IgD-negative memory B cell (primary cell): Measurements from ENCODE around the gene TCF7L1. TPM values are rescaled to one million over a fixed set of nuclear protein-coding genes. Genes with fewer than 3 reads are reported as not detected.
A peak's percentile ranks its signal among the peaks of the same experiment; 100 is the strongest.

Experiments used
- H3K27ac Mint-ChIP-seq, 3 donors: one replicate each; pipeline ENCODE4 v1.8.0; 2020 to 2022; ENCODE audit warnings: mild to moderate bottlenecking in 3 of 3, mixed read lengths in 3 of 3, moderate library complexity in 1 of 3
- H3K27me3 Mint-ChIP-seq: one replicate; pipeline ENCODE4 v1.8.0; 2021; ENCODE audit warnings: mixed read lengths
- H3K36me3 Mint-ChIP-seq: one replicate; pipeline ENCODE4 v1.8.0; 2020; ENCODE audit warnings: mild to moderate bottlenecking, mixed read lengths
- H3K4me1 Mint-ChIP-seq, 3 donors: one replicate each; pipeline ENCODE4 v1.8.0; 2020 to 2022; ENCODE audit warnings: mixed read lengths in 3 of 3, mild to moderate bottlenecking in 1 of 3
- H3K4me3 Mint-ChIP-seq, 4 donors: one replicate each; pipeline ENCODE4 v1.8.0; 2020 to 2022; ENCODE audit warnings: mild to moderate bottlenecking in 4 of 4, mixed read lengths in 4 of 4, moderate library complexity in 3 of 4
- H3K9me3 Mint-ChIP-seq, 3 donors: one replicate each; pipeline ENCODE4 v1.8.0; 2020 to 2021; ENCODE audit warnings: mixed read lengths in 3 of 3, mild to moderate bottlenecking in 1 of 3
- polyA plus RNA-seq: library from polyadenylated mRNA; unstranded; fragments of 300-500 nt; fragmentation: Illumina TruSeq; gene quantifications from one replicate; pipeline ENCODE4 v1.2.3, GENCODE V29; 2021

TCF7L1 gene
- polyA plus RNA-seq, 1 donor from 2014 or later, result 1.0 TPM

DNA sequence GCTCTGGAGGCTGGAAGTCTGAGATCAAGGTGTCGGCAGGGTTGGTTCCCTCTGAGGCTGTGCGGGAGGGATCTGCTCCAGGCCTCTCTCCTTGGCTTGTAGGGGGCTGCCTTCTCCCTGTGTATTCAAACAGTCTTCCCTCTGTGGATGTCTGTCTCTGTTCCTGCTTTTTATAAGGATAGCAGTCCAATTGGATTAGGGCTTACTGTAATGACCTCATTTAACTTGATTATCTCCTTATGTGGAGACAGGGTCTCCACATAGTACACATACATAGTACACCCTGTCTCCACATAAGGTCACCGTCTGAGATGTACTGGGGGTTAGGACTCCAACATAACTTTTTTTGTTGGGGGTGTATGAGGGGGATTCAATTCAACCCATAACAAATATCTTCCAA lies 30.5 kb downstream of the TCF7L1 start:
- H3K27ac Mint-ChIP-seq, result no peak overlapping the region
- no peaks in the 10 kb centered on the region for H3K36me3 Mint-ChIP-seq

DNA sequence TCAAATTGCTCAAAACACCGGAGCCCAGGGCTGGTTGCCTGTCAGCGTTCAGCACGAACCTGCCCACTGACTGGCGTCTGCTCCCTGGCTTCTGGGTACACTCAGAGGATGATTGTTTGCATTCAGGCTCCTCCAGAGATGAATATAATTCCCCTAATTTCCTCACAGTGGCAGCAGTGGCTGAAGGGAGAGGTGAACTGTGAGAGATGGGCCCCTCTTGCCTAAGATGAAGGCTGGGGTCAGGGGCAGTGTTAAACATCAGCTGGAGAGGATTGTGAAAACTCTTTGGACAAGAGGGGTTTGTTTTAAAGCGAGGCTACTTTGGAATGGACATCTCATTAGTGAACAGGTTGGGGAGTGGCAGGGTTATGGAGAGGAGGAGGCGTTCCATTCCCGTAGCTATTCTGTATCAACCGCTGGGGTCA lies 31.0 kb downstream of the TCF7L1 start:
- peaks cover 0 to 3% (median 0%) of the 10 kb centered on the region in 3 donors for H3K9me3 Mint-ChIP-seq
- H3K4me1 Mint-ChIP-seq, result peaks cover 0 to 2% (median 0%) of the 10 kb centered on the region in 3 donors
- H3K4me3 Mint-ChIP-seq, result no peak overlapping the region
- H3K27me3 Mint-ChIP-seq, result peaks cover 23% of the 10 kb centered on the region
- no peaks in the 10 kb centered on the region for H3K36me3 Mint-ChIP-seq
- no peak overlapping the region for H3K27ac Mint-ChIP-seq

More for the DNA sequence above, 30.5 kb downstream of the TCF7L1 start:
- no peaks in the 10 kb centered on the region for H3K4me1 Mint-ChIP-seq
- no peak overlapping the region for H3K4me3 Mint-ChIP-seq
- H3K27me3 Mint-ChIP-seq, result peaks cover 20% of the 10 kb centered on the region
- H3K9me3 Mint-ChIP-seq, result no peaks in the 10 kb centered on the region

DNA sequence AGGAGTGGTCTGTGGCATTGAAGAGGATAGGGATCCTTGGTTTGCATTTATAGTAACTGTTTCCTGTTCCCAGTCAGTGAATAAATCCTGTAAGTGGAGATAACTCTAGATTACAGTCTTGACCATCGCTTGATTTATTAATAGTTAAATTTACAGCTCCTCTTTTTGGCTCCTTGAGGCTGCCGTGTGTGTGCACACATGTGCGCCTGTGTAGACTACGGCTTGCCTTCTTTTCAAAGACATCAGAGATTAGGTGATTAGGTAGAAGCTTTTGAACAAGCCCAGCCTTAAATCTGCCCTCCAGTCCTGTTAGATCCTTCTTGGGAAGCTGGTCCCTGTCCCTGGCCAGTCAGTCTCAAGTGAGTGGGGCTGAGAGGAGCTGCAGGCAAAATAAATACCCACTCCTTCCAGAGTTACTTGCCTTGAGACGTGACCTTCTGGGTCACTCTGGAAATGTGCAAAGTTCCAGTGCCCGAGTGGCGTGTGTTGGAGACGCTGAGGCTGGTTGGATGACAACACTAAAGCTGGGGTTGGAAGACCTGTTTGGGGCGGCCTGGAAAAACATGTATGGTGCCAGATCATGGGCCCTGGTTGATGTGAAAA lies 32.0 kb downstream of the TCF7L1 start:
- Mint-ChIP-seq H3K9me3 (peaks cover 3 to 10% (median 4%) of the 10 kb centered on the region in 3 donors), H3K27me3 (peaks cover 22% of the 10 kb centered on the region), H3K27ac (no peak overlapping the region), H3K36me3 (no peaks in the 10 kb centered on the region), H3K4me1 (peaks cover 0 to 2% (median 0%) of the 10 kb centered on the region in 3 donors), H3K4me3 (peak overlapping the region in 1 of 4 donors; percentile 60)

DNA sequence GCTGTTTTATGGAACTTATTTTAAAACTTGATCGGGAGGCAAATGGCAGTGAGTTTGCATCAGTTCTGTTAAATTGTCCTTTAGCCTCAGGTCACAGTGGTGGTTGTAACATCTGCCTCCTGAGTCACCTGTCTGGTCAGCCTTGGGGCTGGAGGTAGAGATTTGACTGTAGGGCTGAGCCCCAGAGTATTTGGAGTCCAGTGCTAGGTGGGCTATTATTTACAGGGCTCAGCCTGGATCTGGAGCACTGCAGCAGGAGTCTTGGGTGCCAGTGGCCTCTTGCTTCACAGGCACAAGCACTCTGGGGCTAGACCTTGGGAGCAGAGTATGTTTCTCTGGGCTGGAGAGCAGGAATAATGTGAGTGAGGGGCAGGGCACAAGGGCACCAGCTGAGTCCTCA lies 32.8 kb downstream of the TCF7L1 start:
- H3K36me3 Mint-ChIP-seq, result no peaks in the 10 kb centered on the region
- H3K4me3 Mint-ChIP-seq, result no peak overlapping the region
- no peak overlapping the region for H3K27ac Mint-ChIP-seq

DNA sequence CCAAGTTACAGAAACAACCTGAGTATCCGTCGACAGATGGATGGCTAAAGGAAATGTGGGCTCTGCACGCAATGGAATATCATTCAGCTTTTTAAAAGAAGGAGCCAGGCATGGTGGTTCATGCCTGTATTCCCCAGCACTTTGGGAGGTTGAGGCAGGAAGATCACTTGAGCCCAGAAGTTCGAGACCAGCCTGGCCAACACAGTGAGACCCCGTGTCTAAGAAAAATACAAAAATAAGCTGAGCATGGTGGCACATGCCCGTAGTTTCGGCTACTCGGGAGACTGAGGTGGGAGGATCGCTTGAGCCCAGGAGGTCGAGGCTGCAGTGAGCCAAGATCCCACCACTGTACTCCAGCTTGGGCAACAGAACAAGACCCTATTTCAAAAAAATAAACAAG lies 34.3 kb downstream of the TCF7L1 start:
- H3K36me3 Mint-ChIP-seq, result peaks cover 1% of the 10 kb centered on the region
- peaks cover 0 to 2% (median 0%) of the 10 kb centered on the region in 3 donors for H3K4me1 Mint-ChIP-seq
- no peak overlapping the region for H3K4me3 Mint-ChIP-seq
- peaks cover 18% of the 10 kb centered on the region for H3K27me3 Mint-ChIP-seq
- peaks cover 5 to 10% (median 9%) of the 10 kb centered on the region in 3 donors for H3K9me3 Mint-ChIP-seq
- no peak overlapping the region for H3K27ac Mint-ChIP-seq

More for the DNA sequence above, 32.8 kb downstream of the TCF7L1 start:
- H3K27me3 Mint-ChIP-seq, result peaks cover 22% of the 10 kb centered on the region
- peaks cover 0 to 2% (median 0%) of the 10 kb centered on the region in 3 donors for H3K4me1 Mint-ChIP-seq
- peaks cover 3 to 10% (median 5%) of the 10 kb centered on the region in 3 donors for H3K9me3 Mint-ChIP-seq

DNA sequence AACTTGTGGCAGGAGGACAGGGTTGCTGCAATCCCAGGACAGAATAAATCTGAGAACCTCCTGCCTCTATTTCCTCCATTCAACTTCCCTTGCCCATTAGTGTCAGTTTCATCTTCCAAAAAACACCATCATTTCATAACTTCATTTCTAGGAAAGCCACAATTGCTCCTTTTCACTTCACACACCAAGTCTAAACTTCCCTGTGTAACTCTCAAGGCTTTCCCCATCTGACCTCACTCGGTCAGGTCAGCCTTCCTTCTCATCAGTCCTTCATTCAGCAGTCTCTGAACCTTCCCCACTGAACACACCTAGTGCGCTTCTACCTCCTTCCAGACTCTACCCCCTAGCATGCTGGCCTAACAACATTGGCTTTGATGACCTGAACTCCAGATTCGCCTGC lies 35.8 kb downstream of the TCF7L1 start:
- Mint-ChIP-seq H3K4me1 (peaks cover 0 to 2% (median 0%) of the 10 kb centered on the region in 3 donors), H3K36me3 (peaks cover 1% of the 10 kb centered on the region), H3K4me3 (no peak overlapping the region), H3K9me3 (peaks cover 5 to 11% (median 10%) of the 10 kb centered on the region in 3 donors), H3K27me3 (peaks cover 14% of the 10 kb centered on the region), H3K27ac (peak overlapping the region in 1 of 3 donors; percentile 16)

DNA sequence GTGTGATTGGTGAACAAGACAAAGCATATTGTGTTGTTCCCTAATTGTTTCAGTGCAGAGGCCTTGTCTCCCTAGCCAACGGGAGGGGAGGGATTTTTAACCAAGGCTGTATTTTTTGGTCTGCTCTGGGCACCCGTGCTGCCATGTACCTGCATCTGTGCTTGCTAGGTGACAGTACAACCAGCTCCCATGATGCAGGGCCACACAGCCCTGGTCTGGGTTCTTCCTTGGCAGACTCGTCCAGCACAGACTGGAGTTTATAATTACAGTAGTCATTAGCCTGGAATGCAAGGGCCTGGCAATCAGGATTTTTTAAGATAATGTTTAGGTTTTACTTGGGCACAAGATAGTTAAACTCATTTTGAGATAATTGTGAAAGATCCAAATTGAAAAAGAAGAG lies 36.4 kb downstream of the TCF7L1 start:
- no peak overlapping the region for H3K27ac Mint-ChIP-seq
- H3K27me3 Mint-ChIP-seq, result peaks cover 9% of the 10 kb centered on the region
- H3K4me1 Mint-ChIP-seq, result peaks cover 0 to 2% (median 0%) of the 10 kb centered on the region in 3 donors
- H3K4me3 Mint-ChIP-seq, result no peak overlapping the region
- peaks cover 2% of the 10 kb centered on the region for H3K36me3 Mint-ChIP-seq
- H3K9me3 Mint-ChIP-seq, result peaks cover 5 to 11% (median 10%) of the 10 kb centered on the region in 3 donors

DNA sequence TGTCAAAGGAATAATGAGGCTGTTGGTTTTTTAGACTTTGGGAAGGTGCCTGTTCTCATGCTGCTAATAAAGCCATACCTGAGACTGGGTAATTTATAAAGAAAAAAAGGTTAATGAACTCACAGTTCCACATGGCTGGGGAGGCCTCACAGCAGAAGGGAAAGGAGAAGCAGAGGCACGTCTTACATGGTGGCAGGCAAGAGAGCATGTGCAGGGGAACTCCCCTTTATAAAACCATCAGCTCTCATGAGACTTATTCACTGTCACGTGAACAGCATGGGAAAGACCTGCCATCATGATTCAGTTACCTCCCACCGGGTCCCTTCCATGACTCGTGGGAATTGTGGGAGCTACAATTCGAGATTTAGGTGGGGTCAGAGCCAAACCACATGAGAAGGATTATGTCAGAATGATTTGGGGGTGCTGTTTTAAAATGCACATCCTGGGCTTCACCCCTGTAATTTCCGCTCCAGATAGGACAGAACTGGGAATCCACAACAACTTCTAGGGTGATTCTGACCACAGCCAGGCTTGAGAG lies 37.8 kb downstream of the TCF7L1 start:
- Mint-ChIP-seq H3K27me3 (peaks cover 9% of the 10 kb centered on the region), H3K9me3 (peaks cover 5 to 12% (median 10%) of the 10 kb centered on the region in 3 donors), H3K36me3 (peaks cover 3% of the 10 kb centered on the region), H3K27ac (no peak overlapping the region), H3K4me3 (peak overlapping the region in 1 of 4 donors; percentile 23), H3K4me1 (peaks cover 0 to 2% (median 0%) of the 10 kb centered on the region in 3 donors)

DNA sequence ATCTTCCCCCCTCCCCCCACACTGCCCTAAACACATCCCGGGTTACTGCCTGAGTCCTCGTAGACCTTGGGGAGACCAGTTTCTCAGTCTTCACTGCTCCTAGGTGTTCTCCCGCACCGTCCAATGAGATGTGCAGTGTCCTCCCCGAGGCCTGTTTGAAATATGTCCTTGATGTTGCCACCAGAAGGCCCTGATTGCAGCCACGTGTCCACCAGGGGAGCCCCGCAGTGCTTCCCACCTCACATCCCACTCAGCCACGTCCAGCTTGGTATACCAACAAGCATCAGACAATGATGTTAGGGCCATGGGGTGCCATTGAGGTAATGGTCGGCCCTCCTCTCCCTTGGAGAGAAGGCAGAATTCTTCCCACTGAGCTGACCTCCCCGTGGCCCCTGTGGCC lies 38.7 kb downstream of the TCF7L1 start:
- Mint-ChIP-seq H3K4me1 (peaks cover 0 to 2% (median 0%) of the 10 kb centered on the region in 3 donors), H3K27ac (no peak overlapping the region), H3K27me3 (peaks cover 6% of the 10 kb centered on the region), H3K4me3 (no peak overlapping the region), H3K9me3 (peaks cover 5 to 15% (median 10%) of the 10 kb centered on the region in 3 donors), H3K36me3 (peaks cover 3% of the 10 kb centered on the region)

DNA sequence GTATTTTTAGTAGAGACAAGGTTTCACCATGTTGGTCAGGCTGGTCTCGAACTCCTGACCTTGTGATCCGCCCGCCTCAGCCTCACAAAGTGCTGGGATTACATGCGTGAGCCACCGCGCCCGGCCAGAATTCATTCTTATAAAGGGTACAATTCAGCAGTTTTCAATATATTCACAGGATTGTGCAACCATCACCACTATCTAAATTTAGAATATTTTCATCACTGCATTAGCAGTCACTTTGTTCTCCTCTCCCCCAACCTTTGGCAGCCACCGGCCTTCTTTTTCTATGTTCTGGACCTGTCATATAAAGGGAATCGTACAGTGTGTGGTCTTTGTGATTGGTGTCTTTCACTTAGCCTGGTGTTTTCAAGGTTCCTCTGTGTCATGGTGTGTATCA lies 40.7 kb downstream of the TCF7L1 start:
- no peak overlapping the region for H3K27ac Mint-ChIP-seq

DNA sequence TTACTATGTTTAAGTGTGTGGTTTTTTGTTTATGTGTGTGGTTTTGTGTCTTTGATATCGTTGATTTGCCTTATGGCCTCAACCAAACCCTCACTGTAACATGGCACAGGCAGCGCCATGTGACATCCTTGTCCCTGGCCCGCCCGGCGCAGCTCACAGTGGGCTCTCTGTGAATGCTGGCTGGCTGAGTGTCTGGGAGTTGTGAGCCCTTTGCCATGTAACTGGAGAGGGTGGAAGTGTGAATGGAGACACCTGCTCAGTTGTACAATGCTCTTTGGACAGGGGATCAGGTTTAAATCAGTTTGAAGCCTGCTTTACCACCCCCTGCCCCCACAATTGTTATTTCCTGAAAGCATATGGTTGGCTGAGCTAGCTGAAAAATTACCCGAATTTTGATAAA lies 41.8 kb downstream of the TCF7L1 start:
- H3K27ac Mint-ChIP-seq, result no peak overlapping the region
- H3K4me3 Mint-ChIP-seq, result no peak overlapping the region
- H3K36me3 Mint-ChIP-seq, result peaks cover 3% of the 10 kb centered on the region
- peaks cover 2 to 13% (median 2%) of the 10 kb centered on the region in 3 donors for H3K9me3 Mint-ChIP-seq
- peaks cover 0 to 5% (median 0%) of the 10 kb centered on the region in 3 donors for H3K4me1 Mint-ChIP-seq
- H3K27me3 Mint-ChIP-seq, result peaks cover 1% of the 10 kb centered on the region

More for the DNA sequence above, 40.7 kb downstream of the TCF7L1 start:
- H3K9me3 Mint-ChIP-seq, result peaks cover 5 to 15% (median 9%) of the 10 kb centered on the region in 3 donors
- peaks cover 0 to 5% (median 1%) of the 10 kb centered on the region in 3 donors for H3K4me1 Mint-ChIP-seq
- H3K36me3 Mint-ChIP-seq, result peaks cover 3% of the 10 kb centered on the region
- peaks cover 4% of the 10 kb centered on the region for H3K27me3 Mint-ChIP-seq
- peak overlapping the region in 1 of 4 donors; percentile 27 for H3K4me3 Mint-ChIP-seq

DNA sequence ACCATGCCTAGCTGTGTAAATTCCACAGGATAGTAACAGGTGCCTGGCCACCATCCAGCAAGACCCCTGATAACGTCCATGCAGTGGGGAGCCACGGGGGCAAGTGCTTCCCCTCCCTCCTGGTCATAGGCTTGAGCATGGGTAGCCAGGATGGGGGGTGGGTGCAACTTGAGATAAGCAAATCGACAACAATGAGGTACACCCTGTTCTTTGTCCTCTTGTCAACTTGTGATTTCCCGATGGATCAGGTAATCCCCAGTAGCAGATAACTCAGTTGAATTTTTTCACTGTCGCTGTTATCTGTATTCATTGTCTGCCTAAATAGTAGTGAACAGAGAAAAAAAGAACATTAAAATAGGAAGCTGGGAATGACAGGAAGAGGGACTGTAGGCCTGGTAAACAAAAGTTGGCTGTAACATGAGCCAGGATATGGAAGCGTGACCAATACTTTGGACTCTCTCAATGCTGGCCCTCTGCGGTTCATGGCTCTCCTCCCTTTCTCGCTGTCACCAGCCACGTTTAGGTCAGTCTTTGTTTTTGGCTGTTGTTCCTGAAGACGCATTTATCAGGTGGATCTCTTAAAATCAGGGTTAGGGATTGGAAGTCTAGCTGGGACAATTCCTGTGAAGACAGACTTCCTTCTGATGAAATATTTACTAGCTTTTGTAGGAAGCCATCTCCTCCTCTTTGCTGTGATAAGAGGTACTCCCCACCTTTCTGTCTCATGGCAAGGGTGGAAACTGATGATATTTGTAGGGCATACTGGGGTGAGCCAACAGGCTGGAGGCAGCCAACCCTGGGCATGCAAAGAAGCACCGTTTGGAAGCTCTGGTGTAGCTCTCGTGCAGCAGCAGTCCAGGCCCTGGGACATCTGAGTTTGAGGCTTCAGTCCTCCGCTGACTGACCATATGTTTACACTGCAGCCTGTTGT lies 42.4 kb downstream of the TCF7L1 start:
- Mint-ChIP-seq H3K9me3 (peaks cover 0 to 10% (median 2%) of the 10 kb centered on the region in 3 donors), H3K4me3 (no peak overlapping the region), H3K27me3 (peaks cover 1% of the 10 kb centered on the region), H3K36me3 (peaks cover 3% of the 10 kb centered on the region), H3K4me1 (peaks cover 0 to 5% (median 0%) of the 10 kb centered on the region in 3 donors), H3K27ac (no peak overlapping the region)

DNA sequence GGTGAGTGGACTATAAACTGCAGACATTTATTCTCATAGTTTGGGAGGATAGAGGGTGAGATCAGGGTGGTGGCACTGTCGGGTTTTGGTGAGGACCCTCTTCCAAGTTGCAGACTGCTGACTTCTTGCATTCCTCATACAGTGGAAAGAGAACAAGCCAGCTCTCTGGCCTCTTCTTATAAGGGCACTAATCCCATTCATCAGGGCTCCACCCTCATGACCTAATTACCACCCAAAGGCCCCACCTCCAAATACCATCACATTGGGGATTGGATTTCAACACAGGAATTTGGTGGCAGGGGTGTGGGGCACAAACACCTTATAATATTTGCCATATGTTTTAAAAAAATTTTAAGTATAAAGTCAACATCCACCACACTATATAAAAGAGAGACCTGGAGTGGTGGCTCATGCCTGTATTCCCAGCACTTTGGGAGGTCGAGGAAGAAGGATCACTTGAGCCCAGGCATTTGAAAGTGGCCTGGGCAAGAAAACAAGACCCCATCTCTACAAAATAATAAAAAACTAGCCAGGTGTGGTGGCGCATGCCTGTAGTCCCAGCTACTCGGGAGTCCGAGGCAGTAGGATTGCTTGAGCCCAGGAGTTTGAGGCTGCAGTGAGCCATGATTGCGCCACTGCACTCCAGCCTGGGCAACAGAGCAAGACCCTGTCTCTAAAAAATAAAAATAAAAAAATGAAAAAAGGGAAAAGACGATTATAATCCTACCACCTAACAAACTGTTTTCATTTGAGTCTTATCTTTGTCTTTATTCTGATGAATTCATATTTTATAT lies 44.0 kb downstream of the TCF7L1 start:
- peaks cover 0 to 5% (median 0%) of the 10 kb centered on the region in 3 donors for H3K4me1 Mint-ChIP-seq
- peaks cover 0 to 5% (median 0%) of the 10 kb centered on the region in 3 donors for H3K9me3 Mint-ChIP-seq
- no peak overlapping the region for H3K27ac Mint-ChIP-seq
- peaks cover 1% of the 10 kb centered on the region for H3K27me3 Mint-ChIP-seq
- peaks cover 2% of the 10 kb centered on the region for H3K36me3 Mint-ChIP-seq
- no peak overlapping the region for H3K4me3 Mint-ChIP-seq

DNA sequence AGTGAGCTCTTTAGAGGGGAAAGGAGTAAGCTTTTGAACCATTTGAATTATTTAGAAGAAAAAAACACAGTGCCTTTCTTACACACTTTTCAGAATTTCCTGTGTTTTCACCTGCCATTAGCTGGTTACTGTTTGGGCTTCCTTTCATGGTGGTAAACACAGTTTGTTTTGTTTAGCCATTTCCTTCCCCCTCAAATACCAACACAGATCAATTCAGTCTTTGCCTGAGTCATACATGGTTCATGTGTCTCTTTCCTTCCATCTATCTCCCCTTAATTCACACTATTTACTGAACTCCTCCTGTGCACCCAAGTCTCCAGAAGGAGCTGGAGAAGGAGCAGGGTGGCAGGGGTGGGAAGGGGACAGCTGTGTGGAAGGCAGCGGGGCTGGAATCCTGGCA lies 45.0 kb downstream of the TCF7L1 start:
- Mint-ChIP-seq H3K4me1 (peaks cover 0 to 5% (median 0%) of the 10 kb centered on the region in 3 donors), H3K27me3 (peaks cover 1% of the 10 kb centered on the region), H3K36me3 (peaks cover 1% of the 10 kb centered on the region), H3K27ac (no peak overlapping the region), H3K9me3 (peaks cover 0 to 4% (median 0%) of the 10 kb centered on the region in 3 donors), H3K4me3 (no peak overlapping the region)
